DOHH2 (cell line): ENCODE measurements around the gene ATP10A.

Source experiments
- EZH2phosphoT487 ChIP-seq: fragments of 200-600 bp; sonication (generic); IDR thresholded peaks from 2 replicates; pipeline ENCODE4 v1.6.1; 2017; ENCODE audit warnings: borderline replicate concordance, mild to moderate bottlenecking, antibody characterized with exemption, low read length, moderate library complexity, mixed read lengths
- TF ChIP-seq, protein P1 (sequence below): fragments of 200-600 bp; sonication (generic); IDR thresholded peaks from one replicate; pipeline ENCODE4 v1.5.1; 2014; ENCODE audit warnings: antibody characterized with exemption, mild to moderate bottlenecking, low read depth, low read length; ENCODE audit not compliant: poor library complexity, severe bottlenecking

DNA sequence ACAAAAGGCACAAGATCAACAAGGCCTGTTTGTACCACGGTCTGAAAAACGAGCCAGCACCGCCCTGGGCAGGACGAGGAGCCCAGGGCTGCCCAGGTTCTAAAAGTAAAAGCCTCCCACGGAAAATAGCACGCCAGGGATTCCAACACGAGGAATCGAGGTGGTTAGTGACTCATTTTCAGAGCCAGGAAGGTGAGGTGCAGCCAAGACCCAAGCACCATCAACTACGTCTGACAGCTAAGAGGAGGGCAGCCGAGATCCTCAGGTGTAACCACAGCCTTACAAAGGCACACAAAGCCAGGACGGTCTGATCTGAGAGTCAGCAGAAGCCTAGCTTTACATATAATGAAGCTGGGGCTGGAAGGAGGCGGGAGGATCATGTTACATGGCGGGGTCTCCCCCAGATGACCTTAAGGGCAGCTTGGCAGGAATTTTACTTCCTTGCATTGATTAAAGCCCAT is 52.5 kb downstream of the ATP10A start:
- TF ChIP-seq, protein P1, sequence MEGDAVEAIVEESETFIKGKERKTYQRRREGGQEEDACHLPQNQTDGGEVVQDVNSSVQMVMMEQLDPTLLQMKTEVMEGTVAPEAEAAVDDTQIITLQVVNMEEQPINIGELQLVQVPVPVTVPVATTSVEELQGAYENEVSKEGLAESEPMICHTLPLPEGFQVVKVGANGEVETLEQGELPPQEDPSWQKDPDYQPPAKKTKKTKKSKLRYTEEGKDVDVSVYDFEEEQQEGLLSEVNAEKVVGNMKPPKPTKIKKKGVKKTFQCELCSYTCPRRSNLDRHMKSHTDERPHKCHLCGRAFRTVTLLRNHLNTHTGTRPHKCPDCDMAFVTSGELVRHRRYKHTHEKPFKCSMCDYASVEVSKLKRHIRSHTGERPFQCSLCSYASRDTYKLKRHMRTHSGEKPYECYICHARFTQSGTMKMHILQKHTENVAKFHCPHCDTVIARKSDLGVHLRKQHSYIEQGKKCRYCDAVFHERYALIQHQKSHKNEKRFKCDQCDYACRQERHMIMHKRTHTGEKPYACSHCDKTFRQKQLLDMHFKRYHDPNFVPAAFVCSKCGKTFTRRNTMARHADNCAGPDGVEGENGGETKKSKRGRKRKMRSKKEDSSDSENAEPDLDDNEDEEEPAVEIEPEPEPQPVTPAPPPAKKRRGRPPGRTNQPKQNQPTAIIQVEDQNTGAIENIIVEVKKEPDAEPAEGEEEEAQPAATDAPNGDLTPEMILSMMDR, result no peak
- TF ChIP-seq EZH2phosphoT487, result no peak
